Ecto neural progenitor cell (in vitro differentiated cells): ENCODE measurements around the gene RNF220.
A peak's percentile ranks its signal among the peaks of the same experiment; 100 is the strongest.

Source experiments
- DNase-seq: peaks from one replicate; pipeline ENCODE4 v3.0.0-alpha.2; 2018; ENCODE audit warnings: low spot score

The RNF220 gene

DNA sequence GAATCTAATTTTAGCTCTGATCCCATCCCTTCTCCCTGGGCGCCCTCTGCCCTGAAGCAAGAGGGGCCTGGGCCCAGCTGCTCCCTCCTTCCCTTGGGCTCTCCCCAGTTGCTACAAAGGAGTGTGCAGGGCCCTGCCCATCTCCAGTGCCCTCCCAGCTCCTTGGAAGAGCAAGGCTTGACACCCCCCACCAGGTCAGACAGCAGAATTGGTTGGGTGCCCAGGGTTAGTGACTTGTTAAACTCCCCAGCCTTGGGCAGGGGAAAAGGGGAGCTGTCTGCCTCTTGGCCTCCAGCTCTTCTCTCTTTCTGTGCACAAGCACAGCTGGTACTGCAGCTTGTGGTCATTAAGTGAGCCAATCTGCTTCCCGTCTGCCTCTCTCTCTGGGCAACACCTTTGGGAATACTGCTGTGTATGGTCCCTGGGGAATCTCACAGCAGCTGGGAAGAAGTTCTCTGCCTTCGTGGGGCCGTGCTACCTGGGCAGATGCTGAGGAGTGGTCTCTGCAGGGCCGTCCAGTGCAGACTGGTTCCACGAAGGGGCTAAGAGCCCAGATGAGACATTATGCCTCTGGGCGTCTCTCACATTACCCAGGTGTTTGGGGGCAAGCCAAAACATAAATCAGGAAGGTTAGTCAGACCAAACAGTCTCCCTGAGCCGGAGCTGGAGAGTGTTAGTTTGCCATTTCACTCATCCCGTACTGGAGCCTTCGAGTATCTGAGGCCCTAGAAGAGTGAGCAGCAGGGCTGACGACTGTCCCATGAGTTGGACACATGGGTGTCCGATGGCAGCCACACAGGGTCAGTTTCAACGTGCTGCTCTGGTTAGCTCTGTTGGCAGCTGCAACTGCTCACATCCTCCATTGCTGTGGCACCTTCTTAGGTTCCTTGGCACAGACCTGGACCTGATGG lies 231.9 kb downstream of the RNF220 start:
- no peak for DNase-seq

DNA sequence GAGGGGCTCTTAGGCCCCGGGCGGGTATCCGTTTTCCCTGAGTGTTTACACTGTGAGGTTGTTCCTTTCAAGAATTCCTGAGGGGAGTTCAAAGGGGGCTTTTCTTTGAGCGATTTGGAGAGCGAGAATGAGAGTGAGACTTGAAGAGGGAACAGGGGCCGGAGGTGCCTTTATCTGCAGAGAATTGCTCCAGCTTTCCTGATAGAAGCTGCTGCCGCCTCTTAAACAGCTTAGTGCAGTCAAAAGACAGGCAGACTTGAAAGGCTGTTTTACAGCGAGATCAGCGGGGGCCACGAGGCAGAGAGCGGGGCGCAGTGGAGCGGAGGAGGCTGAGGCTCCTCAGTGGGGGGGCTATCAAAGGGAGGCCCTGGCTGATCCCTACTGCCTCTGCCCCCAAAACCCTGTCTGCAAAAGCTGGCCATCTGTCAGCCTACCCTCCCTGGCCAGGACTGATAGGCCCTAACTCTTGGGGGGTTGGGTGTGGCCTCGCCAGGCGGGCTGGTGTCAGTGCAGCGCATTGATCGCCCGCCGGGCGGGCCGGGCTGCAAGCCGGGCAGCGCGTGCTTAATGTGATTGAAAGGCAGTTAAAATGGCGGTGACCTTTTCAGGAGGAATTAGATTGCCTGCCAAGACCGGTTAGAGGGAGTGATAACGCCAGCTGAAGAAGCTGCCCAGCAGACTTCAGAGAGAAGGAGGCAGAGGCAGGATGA lies 232.8 kb downstream of the RNF220 start:
- peak; percentile 70 for DNase-seq

GRCh38 chr1:44640200-44640853 lies 235.3 kb downstream of the RNF220 start:
- DNase-seq, result no peak

DNA sequence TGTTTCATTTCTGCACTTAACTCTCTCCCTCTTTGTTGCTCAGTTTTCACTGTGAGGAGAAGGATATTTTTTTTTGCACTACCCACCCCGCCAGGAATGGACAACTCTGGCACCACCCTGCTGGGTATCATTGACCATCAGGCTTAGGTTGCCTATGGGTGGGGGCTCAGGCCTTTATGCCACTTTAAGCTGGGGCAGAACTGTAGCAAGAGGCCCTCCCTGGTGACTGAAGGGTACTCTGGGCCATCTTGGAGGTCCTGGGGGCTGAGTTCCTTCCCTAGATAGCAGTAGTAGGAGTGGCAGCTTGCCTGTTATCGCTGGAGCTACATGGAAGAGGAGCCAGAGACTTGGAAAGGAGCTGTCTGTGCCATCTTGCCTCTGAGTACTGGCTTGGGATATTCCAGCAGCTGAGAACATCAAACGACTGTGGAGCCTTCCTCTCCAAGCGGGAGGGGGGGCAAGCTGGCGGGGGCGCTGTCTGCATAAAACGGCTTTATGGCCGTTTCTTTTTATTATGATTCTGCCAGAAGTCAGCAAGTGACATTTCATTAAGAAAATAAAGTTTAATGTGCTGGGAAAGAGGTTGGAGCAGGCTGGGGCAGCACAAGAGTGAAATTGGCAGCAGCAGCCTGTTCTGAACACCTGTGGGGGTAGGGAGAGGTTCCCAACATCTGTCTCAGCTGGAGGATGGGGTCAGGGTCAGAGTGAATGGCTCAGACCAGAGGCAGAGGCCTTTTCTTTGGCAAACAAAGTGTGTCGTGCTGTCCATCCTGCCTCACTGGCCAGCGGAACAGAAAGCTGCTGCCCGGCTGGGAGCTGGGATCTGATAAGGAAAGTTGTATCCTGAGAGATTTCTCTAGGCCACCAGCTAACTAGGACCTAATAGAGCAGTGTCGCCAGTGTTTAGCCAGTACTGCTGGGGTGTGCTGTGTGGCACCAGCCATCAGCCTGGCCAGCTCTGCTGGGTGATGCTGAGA lies 236.4 kb downstream of the RNF220 start:
- no peak for DNase-seq

GRCh38 chr1:44642255-44642654 lies 237.2 kb downstream of the RNF220 start:
- no peak for DNase-seq

DNA sequence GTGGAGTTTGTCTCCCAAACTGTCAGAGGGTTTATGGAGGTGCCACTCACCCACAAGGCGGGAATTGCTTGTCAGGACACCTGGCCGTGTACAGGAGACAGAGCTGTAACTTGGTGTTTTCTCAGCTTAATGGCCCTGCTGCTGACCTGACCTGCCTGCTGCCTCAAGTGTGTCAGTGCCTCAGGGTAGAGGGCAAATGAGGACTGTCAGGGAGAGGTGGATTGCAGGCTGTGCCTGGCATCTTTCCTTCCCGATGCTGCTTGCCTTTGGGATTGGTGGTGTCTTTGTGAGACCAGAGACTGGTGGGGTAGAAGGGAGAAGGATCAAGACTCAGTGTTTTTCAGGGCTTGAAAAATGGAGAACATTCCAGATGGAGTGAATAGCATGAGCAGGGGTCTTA lies 237.9 kb downstream of the RNF220 start:
- no peak for DNase-seq

GRCh38 chr1:44643721-44644334 lies 238.8 kb downstream of the RNF220 start:
- DNase-seq, result no peak

DNA sequence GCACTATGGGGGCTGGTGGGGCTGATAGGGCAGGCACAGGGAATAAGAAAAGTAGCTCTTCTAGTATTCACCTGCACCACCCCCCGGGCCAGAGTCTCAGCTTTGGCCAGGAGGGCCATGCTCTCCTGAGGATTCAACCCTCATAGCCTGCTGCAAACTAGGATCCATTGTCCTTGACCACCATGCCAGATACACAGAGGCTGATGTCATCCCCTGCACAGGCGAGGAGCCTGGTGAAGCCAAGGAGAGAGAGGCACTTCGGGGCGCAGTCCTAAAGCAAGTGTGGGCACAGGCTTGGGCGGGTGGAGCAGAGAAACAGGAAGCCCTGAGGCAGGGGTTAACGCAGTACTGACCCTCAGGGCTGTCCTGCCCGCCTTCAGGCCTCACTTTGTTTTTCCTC lies 239.8 kb downstream of the RNF220 start:
- no peak for DNase-seq

GRCh38 chr1:44645476-44646244 lies 240.6 kb downstream of the RNF220 start:
- DNase-seq, result no peak

GRCh38 chr1:44646261-44647110 lies 241.4 kb downstream of the RNF220 start:
- no peak for DNase-seq

DNA sequence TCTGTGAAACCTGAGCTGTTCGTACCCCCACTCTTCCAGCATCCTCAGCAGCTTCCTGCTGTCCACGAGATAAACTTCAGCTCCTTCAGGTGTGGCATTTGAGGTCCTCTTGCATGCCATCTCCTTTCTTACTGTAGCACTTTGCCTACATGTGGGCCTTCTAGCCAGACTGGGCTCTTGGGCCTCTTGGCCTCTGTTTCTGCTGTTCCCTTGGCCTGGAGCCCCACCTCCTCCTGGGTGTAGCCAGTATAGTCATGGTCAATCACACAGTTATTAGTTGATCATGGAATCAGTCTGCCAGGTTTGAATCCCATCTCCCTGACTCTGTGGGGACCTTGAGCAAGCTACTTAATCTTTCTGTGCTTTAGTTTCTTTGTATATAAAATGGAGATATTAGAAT lies 242.8 kb downstream of the RNF220 start:
- no peak for DNase-seq

GRCh38 chr1:44648529-44649250 lies 243.6 kb downstream of the RNF220 start:
- no peak for DNase-seq

DNA sequence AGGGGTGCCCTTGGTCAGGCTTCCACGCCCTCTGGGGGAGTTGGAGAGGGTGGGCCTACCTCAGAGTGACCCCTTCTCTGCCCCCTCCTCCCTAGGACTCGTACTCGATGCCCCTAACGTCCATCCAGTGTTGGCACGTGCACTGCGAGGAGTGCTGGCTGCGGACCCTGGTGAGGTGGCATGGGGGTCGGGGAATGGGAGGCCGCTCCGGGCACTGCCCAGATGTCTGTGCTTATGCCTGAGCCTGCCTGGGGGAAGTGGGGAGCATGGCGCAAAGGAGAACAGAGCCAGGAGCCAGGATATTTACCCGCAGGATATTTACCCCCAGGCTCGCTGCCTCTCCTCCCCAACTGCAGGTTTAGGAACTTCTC lies 244.7 kb downstream of the RNF220 start:
- no peak for DNase-seq

DNA sequence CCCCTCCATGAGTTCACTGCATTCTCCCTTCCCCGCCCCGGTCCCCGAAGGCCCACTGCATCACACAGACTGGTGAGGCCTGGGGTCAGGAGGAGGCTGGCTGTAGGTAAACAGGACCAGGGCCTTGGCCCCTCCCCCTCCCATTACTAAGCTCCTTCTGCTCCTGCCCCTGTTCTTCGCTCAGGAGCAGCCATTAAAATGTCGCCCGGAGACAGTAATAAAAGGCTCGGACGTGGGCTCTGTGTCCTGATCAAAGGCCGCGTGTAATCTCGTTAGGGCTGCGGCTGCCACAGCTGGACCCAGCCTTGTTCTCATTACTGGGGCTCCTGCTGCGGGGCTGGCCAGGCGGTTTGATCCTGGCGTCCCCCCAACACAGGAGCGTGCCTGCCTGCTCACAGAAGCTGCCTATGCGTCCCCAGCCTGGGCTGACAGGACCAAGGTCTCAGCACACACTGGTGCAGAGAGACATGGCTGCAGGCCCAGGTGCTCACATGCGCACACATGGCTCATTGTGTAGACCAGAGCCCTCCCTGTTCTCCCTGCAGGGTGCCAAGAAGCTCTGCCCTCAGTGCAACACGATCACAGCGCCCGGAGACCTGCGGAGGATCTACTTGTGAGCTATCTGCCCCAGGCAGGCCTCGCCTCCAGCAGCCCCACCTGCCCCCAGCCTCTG lies 245.2 kb downstream of the RNF220 start:
- peak; percentile 69 for DNase-seq

DNA sequence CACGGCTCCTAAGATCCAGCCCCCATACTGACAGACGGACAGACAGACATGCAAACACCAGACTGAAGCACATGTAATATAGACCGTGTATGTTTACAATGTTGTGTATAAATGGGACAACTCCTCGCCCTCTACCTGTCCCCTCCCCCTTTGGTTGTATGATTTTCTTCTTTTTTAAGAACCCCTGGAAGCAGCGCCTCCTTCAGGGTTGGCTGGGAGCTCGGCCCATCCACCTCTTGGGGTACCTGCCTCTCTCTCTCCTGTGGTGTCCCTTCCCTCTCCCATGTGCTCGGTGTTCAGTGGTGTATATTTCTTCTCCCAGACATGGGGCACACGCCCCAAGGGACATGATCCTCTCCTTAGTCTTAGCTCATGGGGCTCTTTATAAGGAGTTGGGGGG lies 246.0 kb downstream of the RNF220 start:
- DNase-seq, result no peak

GRCh38 chr1:44652445-44653106 lies 247.5 kb downstream of the RNF220 start:
- peak; percentile 84 for DNase-seq

- DNase-seq, result no peak
These were observed 248.3 kb downstream of the RNF220 start for GRCh38 chr1:44653107-44653964.
